GM18858 (cell line): ENCODE results near the gene MMRN1.

Experiments used
- ATAC-seq: cut with Tn5 transposase; IDR thresholded peaks from one replicate; pipeline ENCODE4 v1.9.1; 2021; ENCODE audit not compliant: unreplicated experiment

Gene MMRN1

DNA sequence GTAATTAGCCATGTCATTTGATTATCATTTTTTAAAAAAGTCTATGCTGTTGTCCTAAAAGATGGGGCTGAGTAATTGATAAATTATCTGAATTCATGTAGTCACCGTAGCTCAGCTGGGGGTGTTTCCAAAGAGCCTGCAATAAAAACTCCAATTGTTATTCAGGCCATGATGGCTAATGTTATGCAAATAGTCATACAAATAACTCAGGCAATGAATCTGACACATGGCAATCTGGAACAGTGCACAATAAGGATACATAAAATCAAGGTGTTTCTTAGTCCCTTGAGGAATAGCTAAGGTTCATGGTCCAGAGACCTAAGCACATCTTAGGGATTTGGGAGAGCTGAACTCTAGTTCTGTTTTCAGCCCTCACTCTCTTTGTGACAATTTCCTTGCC is 15.2 kb downstream of the MMRN1 start:
- ATAC-seq, result no peak

DNA sequence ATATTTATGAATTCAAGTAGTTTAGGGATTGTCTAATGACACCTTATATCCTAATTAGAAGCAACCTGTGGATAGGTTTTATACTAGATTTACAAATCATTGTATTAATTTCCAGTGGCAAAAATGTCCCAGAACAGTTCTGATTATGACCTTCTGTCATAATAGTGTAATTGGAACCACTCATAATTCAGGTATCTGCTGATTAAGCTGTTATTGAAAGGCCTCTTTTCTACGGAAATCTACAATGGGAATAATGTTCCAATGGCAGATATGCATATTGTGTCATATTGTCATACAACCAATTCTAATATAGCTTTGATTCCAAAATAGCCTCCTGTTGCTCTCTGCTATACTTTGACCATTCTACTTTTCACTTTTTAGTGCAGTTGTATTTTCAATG is 19.0 kb downstream of the MMRN1 start:
- no peak for ATAC-seq

- ATAC-seq, result no peak
These were observed 20.2 kb downstream of the MMRN1 start for GRCh38 chr4:89914609-89915550.

GRCh38 chr4:89915937-89916336 is 21.3 kb downstream of the MMRN1 start:
- no peak for ATAC-seq

DNA sequence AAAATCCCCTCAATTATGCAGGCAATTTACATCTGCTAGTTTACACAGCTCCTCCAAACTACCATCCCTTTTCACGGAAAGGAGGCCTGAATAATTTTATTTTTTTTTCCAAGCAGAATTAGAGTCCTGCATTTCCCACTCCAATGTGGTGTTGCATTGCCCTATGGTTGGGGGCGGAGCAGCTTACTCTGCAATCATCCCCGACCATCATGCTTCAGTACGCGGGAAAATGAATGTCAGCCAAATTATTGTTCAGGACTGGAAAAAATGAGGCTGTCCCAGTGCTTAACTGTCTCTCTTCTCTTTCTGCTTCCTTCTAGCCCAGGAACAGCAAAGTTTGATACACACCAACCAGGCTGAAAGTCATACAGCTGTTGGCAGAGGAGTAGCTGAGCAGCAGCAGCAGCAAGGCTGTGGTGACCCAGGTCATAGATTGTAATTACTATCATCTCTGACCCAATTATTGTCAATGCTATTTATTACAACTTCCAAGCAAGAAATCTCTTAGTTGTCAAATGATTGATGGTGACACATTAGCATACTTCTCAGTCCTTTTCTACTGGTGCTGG is 28.3 kb downstream of the MMRN1 start:
- no peak for ATAC-seq

- ATAC-seq, result no peak
These were observed 34.2 kb downstream of the MMRN1 start for GRCh38 chr4:89928838-89929237.

DNA sequence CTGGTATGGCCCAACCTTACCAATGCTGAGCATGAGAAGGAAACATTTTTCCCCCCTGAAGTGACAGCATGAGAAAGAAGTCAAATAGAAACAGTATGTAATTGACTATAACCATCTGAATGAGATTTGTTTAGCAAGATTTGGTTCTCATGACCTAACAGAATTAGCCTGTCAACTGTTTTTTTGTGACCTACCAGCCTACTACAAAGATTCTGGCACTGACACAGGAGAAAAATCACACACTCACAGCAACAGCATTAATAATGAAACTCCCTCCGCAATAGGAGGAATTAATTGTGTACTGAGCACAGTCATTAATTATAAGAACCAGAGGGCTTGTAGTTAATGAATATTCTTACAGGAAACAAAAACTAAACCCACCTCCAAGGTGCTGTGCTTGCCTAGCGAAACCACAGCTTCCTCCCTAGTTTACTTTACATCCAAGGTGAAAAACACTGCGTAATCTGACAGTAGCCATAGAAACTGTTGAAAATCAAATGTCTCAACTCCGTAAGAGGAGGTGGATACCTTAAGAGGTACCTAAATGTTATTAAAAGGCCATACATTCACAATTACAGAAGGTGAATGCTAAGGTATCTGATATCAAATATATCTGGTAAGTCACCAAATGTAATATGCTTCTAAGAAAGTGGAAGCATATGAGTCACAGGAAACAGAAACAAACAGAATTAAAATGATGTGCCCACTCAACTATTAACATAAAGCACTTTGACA is 34.9 kb downstream of the MMRN1 start:
- peak; percentile 73 for ATAC-seq

DNA sequence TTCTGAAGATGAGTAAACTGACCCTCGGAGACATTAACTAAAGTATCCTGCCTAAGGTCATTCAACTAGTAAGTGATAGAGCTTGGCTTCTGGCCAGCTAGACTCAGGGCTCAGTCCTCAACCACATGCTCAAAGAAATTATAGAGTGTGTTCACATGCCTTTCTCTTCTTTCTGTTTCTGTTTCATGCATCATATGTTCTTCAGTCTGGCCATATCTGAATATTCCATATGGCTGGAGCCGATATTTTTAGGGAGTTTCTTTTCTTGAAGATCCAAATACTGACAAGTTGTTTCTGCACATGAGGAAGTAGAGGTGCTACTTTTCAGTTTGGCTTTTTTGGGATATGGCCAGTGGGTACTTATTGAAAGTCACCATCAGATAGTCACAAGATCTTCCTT is 44.9 kb downstream of the MMRN1 start:
- no peak for ATAC-seq

- no peak for ATAC-seq
These were observed 45.3 kb downstream of the MMRN1 start for GRCh38 chr4:89939994-89940393.

GRCh38 chr4:89942811-89943210 is 48.2 kb downstream of the MMRN1 start:
- no peak for ATAC-seq

- no peak for ATAC-seq
These were observed 55.2 kb downstream of the MMRN1 start for GRCh38 chr4:89949782-89950387.

- no peak for ATAC-seq
These were observed 57.8 kb downstream of the MMRN1 start for GRCh38 chr4:89952458-89952857.

DNA sequence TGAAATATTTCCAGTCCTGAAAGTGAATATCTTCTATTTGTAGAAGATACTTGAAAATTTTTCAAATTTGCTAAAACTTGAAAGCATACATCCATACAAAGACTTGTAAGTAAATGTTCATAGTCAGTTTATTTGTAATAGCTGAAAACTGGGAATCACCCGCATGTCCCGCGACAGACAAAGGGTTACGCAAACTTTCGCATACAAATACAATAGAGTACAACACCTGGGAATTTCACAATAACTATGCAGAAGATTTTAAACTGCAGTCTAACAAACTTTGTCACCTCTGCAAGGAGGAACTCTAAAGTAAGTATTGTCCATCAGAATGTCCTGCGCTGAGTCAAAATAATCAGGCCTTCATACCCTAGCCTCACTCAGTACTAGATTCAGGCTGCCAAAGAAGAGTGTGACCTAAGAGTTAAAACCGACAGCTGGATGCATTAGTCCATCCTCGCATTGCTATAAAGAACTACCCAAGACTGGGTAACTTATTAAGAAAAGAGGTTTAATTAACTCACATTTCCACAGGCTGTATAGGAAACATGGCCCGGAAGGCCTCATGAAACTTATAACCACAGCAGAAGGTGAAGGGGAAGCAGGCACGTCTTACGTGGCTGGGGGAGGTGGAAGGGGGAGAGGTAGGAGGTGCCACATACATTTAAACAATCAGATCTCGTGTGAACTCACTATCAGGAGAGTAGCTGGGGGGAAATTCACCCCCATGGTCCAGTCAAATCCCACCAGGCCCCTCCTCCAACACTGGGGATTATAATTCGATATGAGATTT is 60.4 kb downstream of the MMRN1 start:
- no peak for ATAC-seq

DNA sequence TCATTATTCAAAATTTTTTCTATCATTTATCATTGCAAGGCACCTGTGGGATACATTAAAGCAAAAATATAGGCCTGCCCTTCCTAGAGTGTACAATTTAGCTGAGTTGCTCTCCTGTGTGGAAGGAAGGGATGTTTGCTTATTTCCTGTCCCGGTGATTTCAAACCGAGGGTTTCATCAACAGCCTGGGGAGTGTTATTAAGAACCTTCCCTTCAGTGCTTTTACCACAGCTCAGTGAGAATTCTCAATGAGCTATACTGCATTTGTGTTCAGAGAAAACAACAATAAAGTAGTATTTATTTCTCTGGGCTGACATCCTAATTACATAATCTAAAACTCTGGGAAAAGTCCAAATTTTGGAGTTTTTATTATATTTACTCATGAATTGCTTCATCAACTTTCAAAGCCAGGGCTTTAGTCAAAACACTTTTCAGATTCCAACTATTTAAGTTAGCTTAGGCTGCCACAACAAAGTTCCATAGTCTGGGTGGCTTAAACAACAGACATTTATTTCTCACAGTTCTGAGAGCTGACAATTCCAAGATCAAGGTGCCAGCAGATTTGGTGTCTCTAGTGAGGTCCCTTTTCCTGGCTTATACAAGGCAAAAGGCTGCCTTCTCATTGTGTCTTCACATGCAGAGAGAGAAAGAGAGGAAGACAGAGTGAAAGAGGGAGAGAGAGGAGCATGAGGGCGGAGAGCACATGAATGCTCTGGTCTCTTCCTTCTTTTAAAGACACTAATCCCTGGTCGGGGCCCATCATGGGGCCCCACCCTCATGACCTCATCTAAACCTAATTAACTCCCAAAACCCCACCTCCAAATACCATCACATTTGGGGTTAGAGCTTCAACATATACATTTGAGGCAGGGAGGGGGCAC is 62.6 kb downstream of the MMRN1 start:
- no peak for ATAC-seq

GRCh38 chr4:89981789-89982334 is 87.2 kb downstream of the MMRN1 start:
- no peak for ATAC-seq

GRCh38 chr4:89988268-89988667 is 93.6 kb downstream of the MMRN1 start:
- no peak for ATAC-seq

GRCh38 chr4:89992744-89993143 is 98.1 kb downstream of the MMRN1 start:
- ATAC-seq, result no peak

- ATAC-seq, result no peak
These were observed 99.7 kb downstream of the MMRN1 start for GRCh38 chr4:89994176-89994873.

DNA sequence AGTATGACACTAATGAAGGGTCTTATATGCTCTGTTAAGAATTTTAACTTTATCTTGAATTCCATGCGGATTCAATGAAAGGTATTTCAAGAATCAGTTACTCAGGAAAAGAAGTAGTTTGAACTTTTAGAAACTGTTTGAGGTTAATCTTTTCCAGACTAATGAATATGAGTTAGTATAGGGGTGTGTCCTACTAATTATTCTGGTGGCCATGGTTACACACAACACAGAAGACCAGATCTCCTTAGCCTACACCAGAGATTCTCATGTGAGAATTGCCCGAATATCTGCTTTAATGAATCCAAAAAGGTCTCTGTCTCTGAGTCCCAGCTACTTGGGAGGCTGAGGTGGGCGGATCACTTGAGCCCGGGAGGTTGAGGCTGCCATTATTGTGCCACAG is 100.4 kb downstream of the MMRN1 start:
- no peak for ATAC-seq
